ENCODE results near the gene SMC3.
"Not testable (repeated sequence)": the region's sequence is repeated elsewhere in the genome, so short reads cannot be mapped to it uniquely, and the experiment has no call there.

SMC3 gene

GRCh38 chr10:110567201-110568054 lies at the start of gene SMC3:
Gene SMC3 (plus strand): TSS chr10:110567695. CDS start chr10:110567817, 122 bp downstream.
- peak; percentile 95 for DNase-seq

- DNase-seq = no peak
These were observed 45.0 kb upstream of the SMC3 start for GRCh38 chr10:110522365-110522988.

GRCh38 chr10:110523736-110524135 lies 43.8 kb upstream of the SMC3 start:
- DNase-seq = no peak

GRCh38 chr10:110524179-110524858 lies 43.2 kb upstream of the SMC3 start:
- no peak for DNase-seq

GRCh38 chr10:110524859-110525232 lies 42.6 kb upstream of the SMC3 start:
- DNase-seq = no peak

GRCh38 chr10:110525349-110526260 lies 41.9 kb upstream of the SMC3 start:
- peak in 1 of 2 experiments; percentile 6 for DNase-seq

GRCh38 chr10:110527731-110528171 lies 39.7 kb upstream of the SMC3 start:
- no peak for DNase-seq

- DNase-seq = no peak
These were observed 39.1 kb upstream of the SMC3 start for GRCh38 chr10:110528224-110528996.

GRCh38 chr10:110528997-110529524 lies 38.4 kb upstream of the SMC3 start:
- peak; percentile 41 to 44 for DNase-seq

- DNase-seq = peak; percentile 26 to 45
These were observed 37.9 kb upstream of the SMC3 start for GRCh38 chr10:110529596-110530011.

- peak in 1 of 2 experiments; percentile 31 for DNase-seq
These were observed 37.2 kb upstream of the SMC3 start for GRCh38 chr10:110530131-110530831.

GRCh38 chr10:110531687-110532086 lies 35.8 kb upstream of the SMC3 start:
- no peak for DNase-seq

GRCh38 chr10:110532628-110533027 lies 34.9 kb upstream of the SMC3 start:
- DNase-seq = not testable (repeated sequence)

- DNase-seq = no peak
These were observed 34.3 kb upstream of the SMC3 start for GRCh38 chr10:110533149-110533548.

- DNase-seq = no peak
These were observed 32.9 kb upstream of the SMC3 start for GRCh38 chr10:110534571-110534970.

- DNase-seq = peak; percentile 78 to 84
These were observed 31.3 kb upstream of the SMC3 start for GRCh38 chr10:110535958-110536891.

- no peak for DNase-seq
These were observed 28.4 kb upstream of the SMC3 start for GRCh38 chr10:110539091-110539490.

GRCh38 chr10:110540031-110540430 lies 27.5 kb upstream of the SMC3 start:
- DNase-seq = no peak

GRCh38 chr10:110544958-110545537 lies 22.4 kb upstream of the SMC3 start:
- no peak for DNase-seq
